Stimulated activated naive CD4-positive, alpha-beta T cell (primary cell): ENCODE results near the gene NID2.

Experiments
- DNase-seq, 6 experiments: peaks; one replicate each; lab custom pipeline; 2025; lab: John Stamatoyannopoulos, UW

The NID2 gene

GRCh38 chr14:52068615-52069306 lies at the start of gene NID2:
Gene NID2, minus strand, starts transcription at chr14:52069059. Its CDS starts 65 bp downstream, at chr14:52068994.
- peak in 2 of 6 experiments; percentile 3 to 18 for DNase-seq

GRCh38 chr14:52117111-52117832 lies 48.4 kb upstream of the NID2 start:
- DNase-seq = no peak

- DNase-seq = no peak
Measured at GRCh38 chr14:52115286-52115685, 46.4 kb upstream of the NID2 start.

GRCh38 chr14:52112336-52113018 lies 43.6 kb upstream of the NID2 start:
- no peak for DNase-seq

- no peak for DNase-seq
Measured at GRCh38 chr14:52111583-52111982, 42.7 kb upstream of the NID2 start.

- DNase-seq = no peak
Measured at GRCh38 chr14:52110441-52111086, 41.7 kb upstream of the NID2 start.

- no peak for DNase-seq
Measured at GRCh38 chr14:52108823-52109222, 40.0 kb upstream of the NID2 start.

- no peak for DNase-seq
Measured at GRCh38 chr14:52106840-52107239, 38.0 kb upstream of the NID2 start.

- no peak for DNase-seq
Measured at GRCh38 chr14:52103416-52103815, 34.6 kb upstream of the NID2 start.

GRCh38 chr14:52095794-52096193 lies 26.9 kb upstream of the NID2 start:
- DNase-seq = no peak

- no peak for DNase-seq
Measured at GRCh38 chr14:52095336-52095735, 26.5 kb upstream of the NID2 start.

GRCh38 chr14:52094546-52095271 lies 25.9 kb upstream of the NID2 start:
- DNase-seq = no peak

GRCh38 chr14:52091928-52092327 lies 23.1 kb upstream of the NID2 start:
- no peak for DNase-seq

- DNase-seq = no peak
Measured at GRCh38 chr14:52090936-52091335, 22.1 kb upstream of the NID2 start.

- no peak for DNase-seq
Measured at GRCh38 chr14:52089218-52089617, 20.4 kb upstream of the NID2 start.

- DNase-seq = no peak
Measured at GRCh38 chr14:52086711-52087110, 17.9 kb upstream of the NID2 start.

- no peak for DNase-seq
Measured at GRCh38 chr14:52082903-52083302, 14.0 kb upstream of the NID2 start.

GRCh38 chr14:52081964-52082363 lies 13.1 kb upstream of the NID2 start:
- no peak for DNase-seq

GRCh38 chr14:52080808-52081755 lies 12.2 kb upstream of the NID2 start:
- no peak for DNase-seq

- DNase-seq = no peak
Measured at GRCh38 chr14:52080158-52080800, 11.4 kb upstream of the NID2 start.
